Chondrocyte (in vitro differentiated cells): ENCODE measurements around the gene IKZF1. TPM values are rescaled to one million over a fixed set of nuclear protein-coding genes. Genes with fewer than 3 reads are reported as not detected.

Source experiments
- DNase-seq: peaks from one replicate; pipeline ENCODE4 v3.0.0; 2021; ENCODE audit warnings: mixed read lengths, low spot score
- H3K27ac Mint-ChIP-seq: one replicate; pipeline ENCODE4 v1.8.0; 2021; ENCODE audit warnings: mild to moderate bottlenecking, moderate library complexity, mixed read lengths; ENCODE audit not compliant: unreplicated experiment
- H3K27me3 Mint-ChIP-seq: 2 replicates; pipeline ENCODE4 v1.8.0; 2021; ENCODE audit warnings: low read depth, mixed read lengths
- H3K36me3 Mint-ChIP-seq: 2 replicates; pipeline ENCODE4 v1.8.0; 2021; ENCODE audit warnings: low read depth, mixed read lengths
- H3K4me1 Mint-ChIP-seq: 2 replicates; pipeline ENCODE4 v1.8.0; 2021; ENCODE audit warnings: low read depth, mild to moderate bottlenecking, mixed read lengths
- H3K4me3 Mint-ChIP-seq: one replicate; pipeline ENCODE4 v1.8.0; 2021; ENCODE audit warnings: mild to moderate bottlenecking, moderate library complexity, mixed read lengths; ENCODE audit not compliant: unreplicated experiment
- H3K9me3 Mint-ChIP-seq: 2 replicates; pipeline ENCODE4 v1.8.0; 2021; ENCODE audit warnings: low read depth, mixed read lengths
- CTCF ChIP-seq: fragments of 200-600 bp; sonication (generic); IDR thresholded peaks from 2 replicates; pipeline ENCODE4 v1.5.0; 2021; ENCODE audit warnings: antibody characterized with exemption, mild to moderate bottlenecking, moderate library complexity
- total RNA-seq: library from RNA; stranded (reverse); gene quantifications from 3 replicates; pipeline ENCODE4 v1.2.1, GENCODE V29; 2021

IKZF1 gene
- total RNA-seq, 1 donor from 2014 or later = not detected

GRCh38 chr7:50427518-50427917, 123.0 kb downstream of the IKZF1 start:
- no peaks in the 10 kb centered on the region for H3K36me3 Mint-ChIP-seq
- H3K4me3 Mint-ChIP-seq = no peak overlapping the region
- TF ChIP-seq CTCF = no peak
- H3K27me3 Mint-ChIP-seq = no peaks in the 10 kb centered on the region
- DNase-seq = no peak
- no peaks in the 10 kb centered on the region for H3K9me3 Mint-ChIP-seq
- H3K27ac Mint-ChIP-seq = no peak overlapping the region
- no peaks in the 10 kb centered on the region for H3K4me1 Mint-ChIP-seq

- Mint-ChIP-seq H3K9me3 (no peaks in the 10 kb centered on the region), H3K27me3 (no peaks in the 10 kb centered on the region), H3K27ac (no peak overlapping the region), H3K36me3 (no peaks in the 10 kb centered on the region), H3K4me1 (no peaks in the 10 kb centered on the region), H3K4me3 (no peak overlapping the region)
- TF ChIP-seq CTCF = no peak
- DNase-seq = no peak
Observed at GRCh38 chr7:50428911-50429310, 124.4 kb downstream of the IKZF1 start.

- Mint-ChIP-seq H3K27me3 (no peaks in the 10 kb centered on the region), H3K4me3 (no peak overlapping the region), H3K4me1 (peaks cover 7% of the 10 kb centered on the region), H3K36me3 (no peaks in the 10 kb centered on the region), H3K9me3 (no peaks in the 10 kb centered on the region), H3K27ac (no peak overlapping the region)
- no peak for TF ChIP-seq CTCF
- no peak for DNase-seq
Observed at GRCh38 chr7:50431316-50431715, 126.8 kb downstream of the IKZF1 start.

- no peaks in the 10 kb centered on the region for H3K9me3 Mint-ChIP-seq
- DNase-seq = no peak
Observed at GRCh38 chr7:50431722-50432305, 127.3 kb downstream of the IKZF1 start.

GRCh38 chr7:50436133-50436806, 131.8 kb downstream of the IKZF1 start:
- H3K4me3 Mint-ChIP-seq = no peak overlapping the region
- H3K27me3 Mint-ChIP-seq = no peaks in the 10 kb centered on the region
- no peaks in the 10 kb centered on the region for H3K9me3 Mint-ChIP-seq
- no peak for DNase-seq
- no peak for TF ChIP-seq CTCF
- H3K36me3 Mint-ChIP-seq = no peaks in the 10 kb centered on the region
- H3K27ac Mint-ChIP-seq = peak overlapping the region; percentile 76
- peaks cover 14% of the 10 kb centered on the region for H3K4me1 Mint-ChIP-seq

More at GRCh38 chr7:50431722-50432305, 127.3 kb downstream of the IKZF1 start:
- H3K4me1 Mint-ChIP-seq = peaks cover 12% of the 10 kb centered on the region
- TF ChIP-seq CTCF = no peak
- H3K27me3 Mint-ChIP-seq = no peaks in the 10 kb centered on the region
- no peaks in the 10 kb centered on the region for H3K36me3 Mint-ChIP-seq
- H3K27ac Mint-ChIP-seq = no peak overlapping the region
- H3K4me3 Mint-ChIP-seq = no peak overlapping the region
